GM18511 (cell line): Measurements from ENCODE around the gene GMDS.
A peak's percentile ranks its signal among the peaks of the same experiment; 100 is the strongest.
"Not testable (repeated sequence)": the region's sequence is repeated elsewhere in the genome, so short reads cannot be mapped to it uniquely, and the experiment has no call there.

Experiments used
- ATAC-seq: cut with Tn5 transposase; IDR thresholded peaks from one replicate; pipeline ENCODE4 v1.9.1; 2021; ENCODE audit warnings: mild to moderate bottlenecking, moderate library complexity; ENCODE audit not compliant: unreplicated experiment

The GMDS gene

DNA sequence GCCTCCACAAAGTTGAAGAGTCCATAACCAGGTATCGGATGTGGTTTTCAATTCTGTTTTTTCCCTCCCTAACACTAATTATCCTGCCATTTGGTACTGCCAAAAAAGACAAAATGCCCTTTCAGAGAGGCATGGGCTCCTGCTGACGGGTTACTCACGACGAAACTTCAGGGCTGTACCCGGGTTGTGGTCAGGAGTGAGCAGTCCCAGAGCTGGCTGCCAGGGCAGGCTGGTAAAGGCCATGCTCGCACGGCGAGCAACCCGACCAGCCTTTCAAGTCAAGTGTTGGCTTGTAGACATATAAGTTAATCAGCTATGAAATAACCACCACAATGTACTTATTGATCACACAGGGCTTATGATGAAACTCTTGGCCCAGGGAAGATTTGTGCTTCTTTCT lies 483.2 kb downstream of the GMDS start:
- no peak for ATAC-seq

DNA sequence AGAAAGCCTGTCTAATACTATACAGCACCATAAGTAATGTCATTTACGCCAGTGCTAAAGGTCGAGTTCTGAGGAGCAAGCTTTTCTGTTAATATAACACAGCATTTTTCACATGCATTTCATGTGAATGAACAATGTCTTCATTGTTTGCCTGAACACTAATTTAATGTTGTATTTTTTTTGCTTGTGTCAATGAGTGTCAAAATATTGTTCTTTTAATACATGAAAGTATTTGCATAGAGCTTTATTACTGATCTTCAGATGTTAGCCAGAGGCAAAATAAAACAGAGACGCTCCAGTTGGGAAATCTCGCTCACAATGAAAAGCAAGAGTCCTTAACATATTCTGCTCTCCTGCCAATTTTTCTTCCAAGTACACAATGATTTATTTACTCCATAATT lies 483.9 kb downstream of the GMDS start:
- ATAC-seq: no peak

DNA sequence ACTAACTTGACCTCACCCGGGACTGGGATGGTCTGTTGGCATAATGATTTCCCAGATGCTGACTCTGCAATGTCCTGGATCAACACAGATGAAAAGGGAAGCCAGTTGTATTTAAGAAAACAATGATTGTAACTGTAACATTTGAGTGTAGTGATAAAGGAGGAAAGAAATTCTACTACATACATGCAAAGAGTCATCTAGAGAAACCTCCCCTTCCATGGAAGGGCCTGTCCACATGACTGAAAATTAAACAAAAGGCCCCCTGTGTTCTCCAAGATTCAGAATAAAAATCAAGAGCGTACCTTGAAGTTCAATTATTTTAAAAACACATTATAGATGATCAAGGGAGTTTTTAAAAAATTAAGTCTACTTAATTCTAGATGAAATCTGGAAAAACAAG lies 484.5 kb downstream of the GMDS start:
- ATAC-seq: no peak

DNA sequence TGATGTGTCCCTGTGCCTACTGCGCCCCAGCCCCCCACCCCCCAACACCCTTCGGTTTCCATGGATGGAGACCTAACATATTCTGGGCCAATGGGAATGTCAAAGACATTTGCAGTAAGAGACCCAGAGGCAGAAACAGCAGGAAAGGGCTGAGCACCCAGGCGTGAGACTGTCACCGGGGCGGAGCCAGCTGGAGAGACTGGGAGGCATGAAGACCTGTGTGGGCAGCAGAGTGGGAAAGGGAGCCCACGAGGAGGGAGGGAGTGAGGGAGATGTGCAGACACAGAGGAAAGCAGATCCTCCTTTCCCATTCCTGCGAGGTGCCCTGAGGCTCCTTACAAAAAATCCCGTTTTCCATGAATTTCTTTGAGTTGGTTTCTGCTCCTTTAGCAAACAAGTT lies 485.5 kb downstream of the GMDS start:
- no peak for ATAC-seq

DNA sequence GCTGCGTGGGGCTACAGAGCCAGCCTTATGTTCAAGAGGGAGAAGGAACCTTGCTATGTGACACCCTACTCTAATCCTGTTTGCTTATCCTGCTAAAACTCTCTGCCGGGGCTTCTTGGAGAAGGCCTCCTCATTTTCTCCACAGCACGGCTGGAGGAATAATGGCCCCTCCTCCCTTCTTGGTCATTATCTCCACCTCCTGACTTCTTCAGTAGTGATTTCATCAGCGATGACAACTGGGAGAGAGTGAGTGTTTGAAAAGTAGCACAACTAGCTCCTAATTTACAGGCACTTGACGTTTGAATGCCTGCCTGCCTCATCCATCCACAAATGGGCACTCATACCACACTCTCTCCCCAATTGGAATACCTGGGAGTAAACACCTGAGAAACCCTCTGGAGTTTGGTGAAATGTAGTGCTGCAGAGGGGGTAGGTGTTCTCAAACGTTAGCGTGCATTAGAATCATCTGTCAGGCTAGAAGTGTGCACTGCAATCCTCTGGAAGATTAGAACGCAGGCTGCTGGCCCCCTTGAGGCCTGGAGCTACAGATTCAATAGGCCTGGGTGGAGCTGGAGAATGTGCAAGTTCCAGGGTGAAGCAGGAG lies 487.2 kb downstream of the GMDS start:
- no peak for ATAC-seq

DNA sequence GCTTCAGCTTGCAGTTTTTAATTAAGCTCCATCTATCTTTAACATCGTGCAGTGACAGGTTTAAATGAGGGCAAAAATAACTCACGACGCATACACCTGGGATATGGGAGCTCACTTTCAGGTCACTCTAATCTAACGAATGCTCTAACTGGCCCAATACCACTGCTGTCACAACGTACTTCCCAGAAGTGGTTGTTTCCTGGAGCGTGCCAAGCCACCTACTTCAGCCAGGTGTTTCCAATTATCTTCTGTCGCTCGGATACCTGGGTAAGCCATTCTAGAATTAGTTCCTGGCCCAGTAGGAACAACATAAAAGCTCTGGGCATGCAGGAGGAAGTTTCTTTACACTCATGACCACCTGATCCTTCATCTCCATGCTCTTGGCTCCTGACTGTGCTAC lies 488.3 kb downstream of the GMDS start:
- ATAC-seq: no peak

DNA sequence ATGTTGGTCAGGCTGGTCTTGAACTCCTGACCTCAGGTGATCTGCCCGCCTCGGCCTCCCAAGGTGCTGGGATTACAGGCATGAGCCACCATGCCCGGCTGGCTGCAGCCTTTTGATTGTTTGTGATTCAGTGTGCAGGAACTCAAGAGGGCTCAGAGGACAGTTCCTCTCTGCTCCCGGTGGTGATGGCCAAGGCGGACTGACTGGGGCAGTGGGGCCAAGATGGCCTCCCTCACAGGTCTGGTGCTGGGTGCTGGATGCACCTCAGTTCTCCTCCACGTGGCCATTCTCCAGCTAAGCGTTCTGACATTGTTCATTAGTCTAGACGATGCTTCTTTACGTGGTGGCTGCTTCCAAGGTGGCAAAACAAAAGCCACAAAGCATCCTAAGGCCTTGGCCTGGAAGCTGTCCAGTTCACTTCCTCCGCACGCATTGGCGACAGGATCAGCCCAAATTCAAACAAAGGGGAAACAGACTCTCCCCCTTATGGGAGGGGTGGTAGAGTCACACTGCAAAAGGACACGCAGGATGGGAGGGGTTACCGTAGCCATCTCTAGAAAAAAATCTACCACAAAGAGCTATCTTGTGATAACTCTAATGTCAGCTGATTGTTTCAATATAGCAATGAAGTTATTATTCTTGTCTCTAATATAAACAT lies 488.8 kb downstream of the GMDS start:
- ATAC-seq: no peak

DNA sequence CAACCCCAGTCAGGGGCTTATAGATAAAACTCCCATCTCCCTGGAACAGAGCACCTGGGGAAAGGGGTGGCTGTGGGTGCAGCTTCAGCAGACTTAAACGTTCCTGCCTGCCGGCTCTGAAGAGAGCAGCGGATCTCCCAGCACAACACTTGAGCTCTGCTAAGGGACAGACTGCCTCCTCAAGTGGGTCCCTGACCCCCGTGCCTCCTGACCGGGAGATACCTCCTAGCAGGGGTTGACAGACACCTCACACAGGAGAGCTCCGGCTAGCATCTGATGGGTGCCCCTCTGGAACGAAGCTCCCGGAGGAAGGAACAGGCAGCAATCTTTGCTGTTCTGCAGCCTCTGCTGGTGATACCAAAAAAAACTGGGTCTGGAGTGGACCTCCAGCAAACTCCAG lies 494.3 kb downstream of the GMDS start:
- not testable (repeated sequence) for ATAC-seq

DNA sequence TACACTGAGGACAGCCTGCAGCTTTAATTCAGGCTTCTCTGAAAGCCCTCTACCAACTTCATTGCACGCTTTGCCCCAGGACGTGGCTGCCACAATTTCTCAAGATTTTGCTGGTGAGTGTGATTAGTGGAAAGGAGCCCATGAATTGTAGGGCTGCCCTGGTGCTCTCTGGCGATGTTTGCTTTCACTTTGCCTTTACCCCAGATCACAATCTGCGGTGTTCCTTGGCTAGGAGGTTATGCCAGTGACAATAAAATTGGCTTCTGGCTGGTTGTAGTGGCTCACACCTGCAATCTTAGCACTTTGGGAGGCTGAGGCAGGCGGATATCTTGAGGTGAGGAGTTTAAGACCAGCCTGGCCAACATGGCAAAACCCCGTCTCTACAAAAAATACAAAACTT lies 496.4 kb downstream of the GMDS start:
- ATAC-seq: no peak

DNA sequence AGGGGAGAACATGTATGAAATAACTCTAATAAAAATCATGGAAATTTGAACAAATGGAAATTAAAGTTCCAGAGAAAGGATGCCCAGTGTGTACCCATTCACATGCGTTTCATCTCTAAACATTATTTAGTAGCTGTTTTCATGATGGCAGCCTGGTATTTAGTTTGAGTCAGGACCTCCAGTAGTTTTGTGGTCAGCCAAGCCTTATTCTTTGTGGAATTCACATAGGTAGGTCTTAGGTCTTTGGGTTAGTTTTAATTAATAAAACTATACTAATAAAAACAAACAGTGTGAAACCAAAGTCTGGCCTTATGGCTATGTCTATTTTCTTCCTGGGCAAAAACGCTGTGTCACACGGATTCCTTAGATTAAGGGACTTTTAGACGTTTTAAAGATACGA lies 497.9 kb downstream of the GMDS start:
- no peak for ATAC-seq

DNA sequence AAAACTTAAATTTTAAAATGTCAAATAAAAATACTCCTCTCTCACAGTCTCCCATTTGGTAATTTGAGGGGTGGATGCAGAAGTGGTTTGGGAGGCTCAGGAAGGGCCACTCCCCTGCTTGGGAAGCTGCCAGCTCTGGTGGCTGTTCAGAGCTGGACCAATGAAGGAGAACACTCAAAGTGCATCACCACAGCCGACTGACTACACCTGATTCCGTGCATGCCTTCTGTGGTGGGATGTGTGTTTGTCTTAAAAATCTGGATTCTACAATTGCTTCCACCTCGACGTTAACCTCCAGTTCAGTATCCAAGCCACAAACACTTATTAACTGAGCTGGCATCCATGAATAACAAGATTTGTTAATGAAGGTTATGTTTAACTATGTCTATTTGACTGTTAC lies 498.4 kb downstream of the GMDS start:
- no peak for ATAC-seq

DNA sequence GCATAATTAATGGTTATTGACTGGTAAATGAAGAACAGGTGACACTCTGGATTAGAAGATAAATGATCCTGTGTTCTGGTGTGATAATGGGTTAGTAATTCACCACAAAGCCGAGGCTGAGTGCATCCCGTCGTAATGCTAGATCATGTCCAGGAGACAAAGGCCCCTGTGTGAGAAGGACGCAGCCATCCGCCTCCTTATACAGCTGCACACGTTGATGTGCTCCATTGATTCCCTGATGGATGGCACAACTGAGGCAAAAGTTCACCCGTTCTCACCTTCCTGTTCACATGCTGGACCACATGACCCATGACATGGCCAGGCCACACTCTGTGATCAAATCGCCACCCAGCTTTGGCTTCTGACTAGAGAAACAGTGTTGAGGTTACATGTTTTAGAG lies 499.6 kb downstream of the GMDS start:
- no peak for ATAC-seq

DNA sequence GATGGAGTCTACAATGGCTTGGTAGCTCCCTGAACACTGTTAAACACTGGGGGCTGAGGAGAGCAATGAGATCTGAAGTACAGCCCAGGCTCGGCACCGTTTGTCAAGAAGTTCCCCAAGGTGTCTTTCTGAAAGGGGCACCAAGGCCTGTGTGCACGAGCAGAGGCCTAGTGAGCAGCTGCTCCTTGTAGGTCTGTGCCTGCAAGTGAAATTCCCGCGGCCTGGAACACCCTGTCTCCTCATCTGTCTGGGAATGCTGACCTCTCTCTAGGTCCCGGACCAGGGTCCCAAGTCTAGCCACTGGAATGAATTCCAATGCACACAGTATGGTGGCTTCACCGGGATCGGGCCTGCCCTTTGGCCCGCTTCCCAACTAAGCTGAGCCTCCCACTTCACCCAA lies 500.9 kb downstream of the GMDS start:
- no peak for ATAC-seq

DNA sequence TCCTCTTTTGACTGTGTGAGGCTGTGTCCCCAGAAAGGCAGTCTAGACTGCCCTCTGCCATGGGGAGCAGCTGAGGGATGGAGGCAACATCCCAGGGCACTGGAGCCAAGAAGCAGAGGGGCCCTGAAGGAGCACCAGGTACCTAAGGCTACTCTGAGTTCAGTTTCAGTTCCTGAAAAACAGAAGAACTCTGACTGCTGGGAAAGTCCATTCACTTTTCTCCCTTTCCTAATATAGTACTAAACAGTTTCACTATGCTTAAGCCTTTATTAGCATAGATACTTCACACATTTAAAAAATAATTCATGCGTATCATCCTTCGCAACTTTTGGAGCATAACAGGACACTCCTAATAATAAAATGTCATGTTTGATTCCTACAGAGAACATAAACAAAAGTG lies 505.7 kb downstream of the GMDS start:
- ATAC-seq: peak; percentile 94

DNA sequence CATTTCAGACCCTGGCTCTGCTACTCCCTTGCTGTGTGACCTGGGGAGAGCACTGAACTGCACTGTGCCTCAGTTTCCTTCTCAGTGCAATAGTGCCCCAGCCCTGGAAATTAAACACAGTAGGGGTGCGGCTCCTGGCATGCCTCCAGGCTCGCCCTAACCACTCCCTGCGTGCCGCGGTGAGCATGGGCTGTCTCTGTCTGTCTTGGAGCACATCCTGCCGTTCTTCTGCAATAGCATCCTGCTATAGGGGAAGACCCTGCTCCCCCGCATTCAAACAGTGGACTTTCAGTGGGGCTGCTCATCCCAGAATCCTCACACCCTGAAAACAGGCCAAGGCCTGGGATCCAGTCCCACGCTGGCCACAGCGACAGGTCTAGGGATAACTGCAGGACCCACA lies 506.2 kb downstream of the GMDS start:
- peak; percentile 54 for ATAC-seq

DNA sequence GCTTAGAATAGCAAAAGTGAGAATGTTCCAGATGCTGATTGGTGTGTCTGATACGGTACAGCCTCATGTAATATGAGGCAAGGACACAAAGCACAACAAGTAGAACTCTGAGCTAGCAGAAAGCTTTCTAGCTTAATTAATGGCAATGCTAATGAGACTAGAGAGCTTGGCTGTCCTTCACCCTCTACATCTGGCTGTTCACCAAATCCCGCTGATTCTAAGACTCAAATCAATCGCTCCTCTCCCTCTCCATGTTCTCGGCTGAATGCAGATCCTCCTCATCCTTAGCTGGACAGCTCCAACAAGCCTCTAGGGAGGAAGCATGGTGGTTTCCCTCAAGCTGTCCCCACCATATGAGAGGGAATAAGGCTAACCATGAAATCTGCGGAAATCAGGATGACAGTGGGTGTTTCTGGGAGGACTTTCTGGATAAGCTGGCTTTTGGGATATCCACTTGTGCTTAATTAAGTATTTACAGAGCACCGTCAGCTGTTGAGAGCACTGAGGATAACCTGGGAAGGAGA lies 506.8 kb downstream of the GMDS start:
- ATAC-seq: no peak

DNA sequence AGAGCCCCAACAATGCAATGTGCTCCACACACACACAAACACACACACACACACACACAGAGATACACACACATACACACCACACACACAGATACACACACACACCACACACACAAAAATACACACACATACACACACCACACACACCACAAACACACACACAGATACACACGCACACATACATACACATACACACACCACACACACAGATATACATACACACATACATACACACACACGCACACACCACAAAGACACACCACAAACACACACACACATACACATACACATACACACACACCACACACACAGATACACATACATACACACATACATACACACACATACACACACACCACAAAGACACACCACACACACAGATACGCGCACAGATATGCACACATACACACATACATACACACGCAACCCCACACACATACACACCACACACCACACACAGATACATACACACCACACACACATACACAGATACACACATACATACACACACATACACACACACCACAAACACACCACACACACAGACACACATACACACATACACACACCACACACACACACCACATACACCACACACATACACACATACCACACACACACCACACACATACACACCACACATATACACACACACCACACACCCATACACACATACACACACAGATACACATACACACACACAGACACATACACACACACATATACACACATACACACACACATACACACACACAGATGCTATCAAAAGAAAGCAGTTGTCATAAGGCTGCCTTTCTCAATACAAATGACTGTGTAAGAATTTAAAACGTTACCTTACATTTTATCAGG lies 507.7 kb downstream of the GMDS start:
- ATAC-seq: no peak

DNA sequence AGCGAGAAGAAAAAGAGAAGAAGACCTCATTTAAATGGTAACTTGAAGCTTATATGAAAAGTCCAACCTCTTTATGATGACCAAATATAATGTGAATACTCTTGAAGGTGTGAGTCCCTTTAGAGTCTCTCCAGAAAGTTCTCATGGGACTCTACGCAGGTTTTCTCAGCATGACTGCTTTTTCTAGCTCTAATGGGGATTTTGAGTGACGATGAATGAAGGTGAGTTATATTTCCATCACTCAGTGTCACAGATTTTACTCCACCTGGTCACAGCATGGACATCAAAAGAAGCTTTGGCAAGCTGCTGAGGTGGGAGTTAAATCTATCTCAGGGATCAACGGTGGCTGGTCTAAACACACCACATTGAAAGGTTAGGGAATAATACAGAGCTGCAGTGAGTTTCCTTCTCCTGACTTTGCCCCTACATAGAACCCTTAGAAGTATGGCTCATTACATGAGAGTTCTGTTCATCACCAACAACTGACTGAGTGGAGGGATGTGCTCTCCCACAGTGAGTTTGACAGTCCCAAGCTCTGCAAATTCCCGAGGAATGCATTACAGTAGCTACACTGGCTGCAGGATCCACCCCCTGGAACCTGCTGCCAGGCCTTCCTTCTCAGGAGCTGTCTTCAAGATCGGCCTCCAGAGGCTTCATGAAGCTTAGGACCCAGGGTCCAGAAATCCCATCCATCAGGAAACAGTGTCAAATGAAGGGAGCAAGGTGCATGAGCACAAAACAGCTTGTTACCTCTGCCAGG lies 508.9 kb downstream of the GMDS start:
- ATAC-seq: no peak

DNA sequence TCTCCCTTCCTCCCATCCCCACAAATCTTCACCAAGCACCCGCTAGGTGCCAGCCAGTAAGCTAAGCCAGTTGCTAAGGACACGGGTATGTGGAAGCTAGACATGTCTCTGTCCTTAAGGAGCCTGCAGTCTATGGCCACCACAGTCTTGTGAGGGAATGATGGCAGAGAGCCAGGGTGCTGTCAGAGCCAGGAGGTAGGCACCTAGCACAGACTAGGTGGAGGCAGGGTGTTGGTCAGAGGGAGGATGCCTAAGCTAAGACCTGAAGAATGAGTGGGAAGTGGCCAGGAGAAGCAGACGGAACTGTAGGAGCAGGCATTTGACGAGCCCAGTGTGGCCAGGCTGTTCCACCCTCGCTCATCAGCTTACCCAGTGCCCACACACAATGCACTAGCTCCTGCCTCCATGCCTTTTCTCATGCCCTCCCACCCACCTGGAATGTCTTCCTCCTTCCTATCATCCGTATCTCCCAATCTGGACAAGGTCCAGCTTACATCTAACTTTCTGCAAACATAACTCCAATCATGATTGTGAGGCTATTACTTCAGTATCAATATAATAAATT lies 510.1 kb downstream of the GMDS start:
- no peak for ATAC-seq

DNA sequence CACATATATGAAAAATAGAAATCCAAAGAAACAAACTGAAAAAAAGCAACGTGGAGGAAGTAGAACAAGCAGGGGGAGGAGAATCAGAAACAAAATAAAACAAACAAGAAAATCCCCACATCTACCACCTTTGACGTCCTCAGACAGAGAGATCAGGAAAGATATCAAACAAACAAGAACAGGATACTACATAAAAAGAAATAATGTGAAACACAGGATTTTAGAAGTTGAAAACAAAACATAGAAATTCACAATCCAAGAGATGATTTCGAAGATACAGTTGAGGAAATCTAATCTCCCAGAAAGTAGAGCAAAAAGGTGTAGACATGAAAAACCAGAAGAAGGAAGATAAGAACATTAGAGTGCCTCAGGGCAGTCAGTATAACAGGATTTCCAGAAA lies 514.5 kb downstream of the GMDS start:
- no peak for ATAC-seq

DNA sequence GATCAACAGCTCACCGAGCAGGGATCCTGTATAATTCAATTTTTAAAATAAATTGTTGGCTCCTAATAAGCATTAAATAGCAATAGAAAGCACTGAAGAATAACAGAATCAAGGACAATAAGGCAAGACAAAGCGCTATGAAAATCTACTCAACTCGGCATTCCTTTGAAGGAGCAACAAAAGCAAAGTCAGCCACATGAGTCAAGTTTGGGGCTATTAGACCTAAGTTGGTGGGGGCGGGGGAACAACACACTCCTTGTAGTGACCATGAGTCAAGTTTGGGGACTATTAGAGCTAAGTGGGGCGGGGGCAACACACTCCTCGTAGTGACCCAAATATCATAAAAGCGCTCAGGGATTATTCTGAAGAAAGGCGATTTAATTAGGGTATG lies 515.7 kb downstream of the GMDS start:
- no peak for ATAC-seq
